Hepatocyte (in vitro differentiated cells): ENCODE measurements around the gene BDKRB1. TPM values are rescaled to one million over a fixed set of nuclear protein-coding genes. Genes with fewer than 3 reads are reported as not detected.

Experiments
- DNase-seq: peaks from one replicate; pipeline ENCODE4 v3.0.0-alpha.2; 2016; ENCODE audit warnings: low spot score
- H2AFZ ChIP-seq: fragments of 200-600 bp; sonication (generic); 2 replicates; pipeline ENCODE4 v1.6.0; 2016; ENCODE audit warnings: antibody characterized with exemption, mild to moderate bottlenecking
- H3K27ac ChIP-seq: fragments of 200-600 bp; sonication (generic); 2 replicates; pipeline ENCODE4 v1.5.1; 2016; ENCODE audit warnings: mild to moderate bottlenecking
- H3K27me3 ChIP-seq: fragments of 200-600 bp; sonication (generic); 2 replicates; pipeline ENCODE4 v1.6.1; 2016
- H3K36me3 ChIP-seq: fragments of 200-600 bp; sonication (generic); replicated peaks from 2 replicates; pipeline ENCODE4 v1.5.1; 2016; ENCODE audit warnings: low read depth; ENCODE audit not compliant: insufficient read depth
- H3K4me1 ChIP-seq: fragments of 200-600 bp; sonication (generic); 2 replicates; pipeline ENCODE4 v1.5.1; 2016; ENCODE audit warnings: mild to moderate bottlenecking, moderate library complexity; ENCODE audit not compliant: insufficient read depth
- H3K4me2 ChIP-seq: fragments of 200-600 bp; sonication (generic); 2 replicates; pipeline ENCODE4 v1.6.0; 2016
- H3K4me3 ChIP-seq: fragments of 200-600 bp; sonication (generic); 2 replicates; pipeline ENCODE4 v1.5.1; 2016; ENCODE audit warnings: mild to moderate bottlenecking
- H3K79me2 ChIP-seq: fragments of 200-600 bp; sonication (generic); 2 replicates; pipeline ENCODE4 v1.6.0; 2017; ENCODE audit warnings: mild to moderate bottlenecking
- H3K9me2 ChIP-seq: fragments of 200-600 bp; sonication (generic); replicated peaks from 2 replicates; pipeline ENCODE4 v1.6.0; 2017; ENCODE audit warnings: mild to moderate bottlenecking; ENCODE audit not compliant: insufficient read depth
- H3K9me3 ChIP-seq: fragments of 200-600 bp; sonication (generic); 2 replicates; pipeline ENCODE4 v1.5.1; 2016; ENCODE audit warnings: low read depth, mild to moderate bottlenecking
- H4K20me1 ChIP-seq: fragments of 200-600 bp; sonication (generic); 2 replicates; pipeline ENCODE4 v1.6.0; 2016; ENCODE audit warnings: mild to moderate bottlenecking; ENCODE audit not compliant: insufficient read depth, poor library complexity, severe bottlenecking
- CTCF ChIP-seq: fragments of 200-600 bp; sonication (generic); IDR thresholded peaks from 2 replicates; pipeline ENCODE4 v1.5.1; 2016; ENCODE audit warnings: antibody characterized with exemption, mild to moderate bottlenecking; ENCODE audit not compliant: poor library complexity
- EZH2 ChIP-seq: fragments of 200-600 bp; sonication (generic); IDR thresholded peaks from 2 replicates; pipeline ENCODE4 v1.6.1; 2016; ENCODE audit warnings: antibody characterized with exemption, mild to moderate bottlenecking, borderline replicate concordance
- EZH2phosphoT487 ChIP-seq: fragments of 200-600 bp; sonication (generic); IDR thresholded peaks from one replicate; pipeline ENCODE4 v1.6.1; 2018; ENCODE audit warnings: antibody characterized with exemption, mild to moderate bottlenecking, low read depth, moderate library complexity; ENCODE audit not compliant: unreplicated experiment, severe bottlenecking
- WGBS: methylation state at CpG from one replicate; pipeline ENCODE4 v1.1.6; 2016; ENCODE audit warnings: low lambda C conversion rate; ENCODE audit errors: missing lambda C conversion rate; 5-methylcytosine and 5-hydroxymethylcytosine counted together
- polyA plus RNA-seq: library from polyadenylated mRNA; unstranded; fragments of >200 nt; fragmentation: Nextera tagmentation; extraction: Ambion mirVana; gene quantifications from 2 replicates; pipeline ENCODE4 v1.2.1, GENCODE V29; 2016
- total RNA-seq: library from RNA; depleted of rRNA; stranded (reverse); fragments of >200 nt; gene quantifications from 2 replicates; pipeline ENCODE4 v1.2.3, GENCODE V29; 2014

The BDKRB1 gene
- total and polyA plus RNA-seq, 2 experiments from 2014 or later, result 11.9 to 33.0 TPM

- H3K9me2 ChIP-seq, result no peaks in the 10 kb centered on the region
- no peak overlapping the region for H3K4me2 ChIP-seq
- no peaks in the 10 kb centered on the region for H3K9me3 ChIP-seq
- WGBS, result 27% methylated on average over 5 of the region's 5 CpGs
- no peaks in the 10 kb centered on the region for H3K27me3 ChIP-seq
- H2AFZ ChIP-seq, result no peak overlapping the region
- H3K4me1 ChIP-seq, result no peaks in the 10 kb centered on the region
- H3K4me3 ChIP-seq, result no peak overlapping the region
- no peaks in the 10 kb centered on the region for H3K36me3 ChIP-seq
- TF ChIP-seq CTCF (peak; percentile 32), EZH2 (no peak), EZH2phosphoT487 (no peak)
- no peaks in the 10 kb centered on the region for H4K20me1 ChIP-seq
- no peaks in the 10 kb centered on the region for H3K79me2 ChIP-seq
- peak overlapping the region; percentile 43 for H3K27ac ChIP-seq
- peak; percentile 61 for DNase-seq
Observed at GRCh38 chr14:96225745-96226151, 30.3 kb upstream of the BDKRB1 start.

- H4K20me1 ChIP-seq, result no peaks in the 10 kb centered on the region
- H3K9me3 ChIP-seq, result no peaks in the 10 kb centered on the region
- no peak for DNase-seq
- no peak overlapping the region for H2AFZ ChIP-seq
- TF ChIP-seq CTCF (no peak), EZH2 (no peak), EZH2phosphoT487 (no peak)
- no peak overlapping the region for H3K4me2 ChIP-seq
- H3K4me1 ChIP-seq, result no peaks in the 10 kb centered on the region
- no peaks in the 10 kb centered on the region for H3K9me2 ChIP-seq
- 97% methylated on average over 7 of the region's 7 CpGs for WGBS
- H3K79me2 ChIP-seq, result no peaks in the 10 kb centered on the region
- H3K27ac ChIP-seq, result no peak overlapping the region
- no peaks in the 10 kb centered on the region for H3K27me3 ChIP-seq
- no peaks in the 10 kb centered on the region for H3K36me3 ChIP-seq
- H3K4me3 ChIP-seq, result no peak overlapping the region
Observed at GRCh38 chr14:96227428-96227827, 28.6 kb upstream of the BDKRB1 start.

GRCh38 chr14:96229315-96229714 lies 26.7 kb upstream of the BDKRB1 start:
- H3K27ac ChIP-seq, result no peak overlapping the region
- no peaks in the 10 kb centered on the region for H3K79me2 ChIP-seq
- H3K27me3 ChIP-seq, result no peaks in the 10 kb centered on the region
- no peak for DNase-seq
- no peak overlapping the region for H2AFZ ChIP-seq
- no peaks in the 10 kb centered on the region for H3K4me1 ChIP-seq
- no peaks in the 10 kb centered on the region for H4K20me1 ChIP-seq
- WGBS, result 94% methylated on average over 6 of the region's 6 CpGs
- H3K9me3 ChIP-seq, result no peaks in the 10 kb centered on the region
- H3K4me3 ChIP-seq, result no peak overlapping the region
- H3K9me2 ChIP-seq, result no peaks in the 10 kb centered on the region
- TF ChIP-seq CTCF (no peak), EZH2phosphoT487 (no peak), EZH2 (no peak)
- H3K36me3 ChIP-seq, result no peaks in the 10 kb centered on the region
- H3K4me2 ChIP-seq, result no peak overlapping the region

- no peaks in the 10 kb centered on the region for H3K27me3 ChIP-seq
- H3K4me2 ChIP-seq, result no peak overlapping the region
- no peak for DNase-seq
- H3K27ac ChIP-seq, result peak overlapping the region; percentile 43
- TF ChIP-seq EZH2phosphoT487 (no peak), EZH2 (no peak), CTCF (no peak)
- H3K36me3 ChIP-seq, result no peaks in the 10 kb centered on the region
- H3K79me2 ChIP-seq, result no peaks in the 10 kb centered on the region
- H3K9me3 ChIP-seq, result no peaks in the 10 kb centered on the region
- H3K9me2 ChIP-seq, result no peaks in the 10 kb centered on the region
- no peaks in the 10 kb centered on the region for H4K20me1 ChIP-seq
- WGBS, result 87% methylated on average over 4 of the region's 4 CpGs
- H2AFZ ChIP-seq, result no peak overlapping the region
- no peak overlapping the region for H3K4me3 ChIP-seq
- H3K4me1 ChIP-seq, result peaks cover 3% of the 10 kb centered on the region
Observed at GRCh38 chr14:96231056-96231455, 25.0 kb upstream of the BDKRB1 start.
